RPMI8226 (cell line): ENCODE results near the gene CNTF.
"Not testable (repeated sequence)": the region's sequence is repeated elsewhere in the genome, so short reads cannot be mapped to it uniquely, and the experiment has no call there.

Experiments
- DNase-seq: peaks from one replicate; pipeline ENCODE4 v3.0.0-alpha.2; 2015

Gene CNTF

GRCh38 chr11:58622344-58622743 lies at the start of gene CNTF:
Gene CNTF, plus strand, starts transcription at chr11:58622665. Its CDS starts 88 bp downstream, at chr11:58622753.
- no peak for DNase-seq

- DNase-seq, result not testable (repeated sequence)
These were observed 49.6 kb upstream of the CNTF start for GRCh38 chr11:58572906-58573305.

GRCh38 chr11:58573451-58574104 lies 48.9 kb upstream of the CNTF start:
- peak; percentile 79 for DNase-seq

- no peak for DNase-seq
These were observed 47.6 kb upstream of the CNTF start for GRCh38 chr11:58574881-58575280.

- DNase-seq, result peak; percentile 84
These were observed 47.0 kb upstream of the CNTF start, which contains the start of gene LPXN for GRCh38 chr11:58575377-58576020. Gene LPXN, minus strand, starts transcription at chr11:58575856. Its CDS starts 84 bp downstream, at chr11:58575772.

GRCh38 chr11:58576887-58577471 lies 45.5 kb upstream of the CNTF start:
- no peak for DNase-seq

GRCh38 chr11:58577555-58578135 lies 44.8 kb upstream of the CNTF start:
- DNase-seq, result peak; percentile 84

- DNase-seq, result peak; percentile 98
These were observed 44.3 kb upstream of the CNTF start for GRCh38 chr11:58578136-58578634.

- DNase-seq, result peak; percentile 100
These were observed 43.8 kb upstream of the CNTF start, which contains the start of gene ZFP91 for GRCh38 chr11:58578635-58579191. Gene ZFP91, plus strand, starts transcription at chr11:58579063. Its CDS starts 219 bp downstream, at chr11:58579282.

- DNase-seq, result peak; percentile 97
These were observed 43.0 kb upstream of the CNTF start for GRCh38 chr11:58579192-58580129.

GRCh38 chr11:58580311-58580710 lies 42.2 kb upstream of the CNTF start:
- DNase-seq, result no peak

- DNase-seq, result no peak
These were observed 40.0 kb upstream of the CNTF start for GRCh38 chr11:58582437-58582836.

GRCh38 chr11:58586998-58587397 lies 35.5 kb upstream of the CNTF start:
- DNase-seq, result no peak

- DNase-seq, result no peak
These were observed 30.8 kb upstream of the CNTF start for GRCh38 chr11:58591659-58592058.

- no peak for DNase-seq
These were observed 29.5 kb upstream of the CNTF start for GRCh38 chr11:58592760-58593472.

GRCh38 chr11:58594826-58595225 lies 27.6 kb upstream of the CNTF start:
- no peak for DNase-seq

GRCh38 chr11:58596621-58597020 lies 25.8 kb upstream of the CNTF start:
- no peak for DNase-seq

GRCh38 chr11:58597486-58598144 lies 24.9 kb upstream of the CNTF start:
- DNase-seq, result no peak

- no peak for DNase-seq
These were observed 22.0 kb upstream of the CNTF start for GRCh38 chr11:58600510-58600909.

GRCh38 chr11:58606930-58607714 lies 15.3 kb upstream of the CNTF start:
- no peak for DNase-seq
